HEK293 (cell line): ENCODE measurements around the gene SLC22A8.

ENCODE experiments used
- CTCF ChIA-PET: fragments of 350-600 bp; formaldehyde crosslinking; extraction: SDS; loops from one replicate; lab custom pipeline; 2021; ENCODE audit warnings: antibody characterized with exemption; lab: Yijun Ruan, JAX
- POLR2A ChIA-PET: fragments of 300-600 bp; formaldehyde crosslinking; extraction: SDS; loops from one replicate; lab custom pipeline; 2020; ENCODE audit warnings: antibody characterized with exemption, inconsistent platforms; lab: Yijun Ruan, JAX
- H3K27ac ChIP-seq: fragments of 200-500 bp; sonication (Bioruptor generic); 2 replicates; pipeline ENCODE4 v1.5.1; 2014; ENCODE audit warnings: low read depth, low read length, control low read depth, inconsistent platforms; ENCODE audit errors: extremely low read depth
- H3K36me3 ChIP-seq, 2 experiments: fragments of 200-500 bp in 1 of 2; sonication (Bioruptor generic) in 1 of 2; 1 replicate in 1 of 2; 2 replicates in 1 of 2; pipeline ENCODE4 v1.5.1; 2014 to 2017; ENCODE audit warnings: inconsistent platforms in 2 of 2, low read length in 2 of 2; ENCODE audit not compliant: control insufficient read depth in 2 of 2, insufficient read depth in 1 of 2
- H3K4me1 ChIP-seq: fragments of 200-500 bp; sonication (Bioruptor generic); 2 replicates; pipeline ENCODE4 v1.5.1; 2014; ENCODE audit warnings: mild to moderate bottlenecking, low read length, inconsistent platforms; ENCODE audit not compliant: control insufficient read depth, insufficient read depth
- H3K4me3 ChIP-seq: 2 replicates; pipeline ENCODE4 v1.5.1; 2011; ENCODE audit warnings: low read depth, mild to moderate bottlenecking, control low read depth, low read length, moderate library complexity
- H3K9me3 ChIP-seq: fragments of 200-500 bp; sonication (Bioruptor generic); 2 replicates; pipeline ENCODE4 v1.5.1; 2014; ENCODE audit warnings: low read depth, low read length, inconsistent platforms; ENCODE audit not compliant: control insufficient read depth, insufficient read depth
- GLIS1 ChIP-seq: fragments of 450-650 bp; formaldehyde crosslinking; IDR thresholded peaks from 2 replicates; pipeline ENCODE4 v1.5.1; 2016; ENCODE audit warnings: missing biosample characterization, missing genetic modification characterization
- KLF10 ChIP-seq: fragments of 450-650 bp; IDR thresholded peaks from 2 replicates; pipeline ENCODE4 v1.5.1; 2018; ENCODE audit warnings: missing biosample characterization, mild to moderate bottlenecking, missing genetic modification characterization
- KLF7 ChIP-seq: fragments of 450-650 bp; formaldehyde crosslinking; IDR thresholded peaks from 2 replicates; pipeline ENCODE4 v1.5.1; 2016; ENCODE audit warnings: missing biosample characterization, missing genetic modification characterization, borderline replicate concordance
- PRDM1 ChIP-seq: fragments of 450-650 bp; formaldehyde crosslinking; IDR thresholded peaks from 2 replicates; pipeline ENCODE4; 2016; ENCODE audit warnings: missing biosample characterization, missing genetic modification characterization
- SETDB1 ChIP-seq: IDR thresholded peaks from one replicate; pipeline ENCODE4 v1.6.1; 2017; ENCODE audit warnings: mild to moderate bottlenecking, low read length, moderate library complexity, mixed read lengths; ENCODE audit not compliant: insufficient read length
- SP3 ChIP-seq: fragments of 450-650 bp; formaldehyde crosslinking; IDR thresholded peaks from 2 replicates; pipeline ENCODE4 v1.5.1; 2016; ENCODE audit warnings: missing biosample characterization, missing genetic modification characterization
- YY2 ChIP-seq: fragments of 450-650 bp; formaldehyde crosslinking; IDR thresholded peaks from 2 replicates; pipeline ENCODE4 v1.5.1; 2016; ENCODE audit warnings: missing biosample characterization, missing genetic modification characterization
- ZBTB17 ChIP-seq: fragments of 450-650 bp; formaldehyde crosslinking; IDR thresholded peaks from 2 replicates; pipeline ENCODE4 v1.5.1; 2016; ENCODE audit warnings: missing biosample characterization, missing genetic modification characterization
- ZNF112 ChIP-seq: fragments of 450-650 bp; formaldehyde crosslinking; IDR thresholded peaks from 2 replicates; pipeline ENCODE4 v1.5.0; 2017; ENCODE audit warnings: missing biosample characterization, missing genetic modification characterization
- ZNF174 ChIP-seq: fragments of 450-650 bp; formaldehyde crosslinking; IDR thresholded peaks from 2 replicates; pipeline ENCODE4 v1.5.0; 2017; ENCODE audit warnings: missing biosample characterization, mild to moderate bottlenecking, missing genetic modification characterization
- ZNF2 ChIP-seq: fragments of 450-650 bp; formaldehyde crosslinking; IDR thresholded peaks from 2 replicates; pipeline ENCODE4 v1.5.1; 2016; ENCODE audit warnings: missing biosample characterization, missing genetic modification characterization
- ZNF214 ChIP-seq: fragments of 450-650 bp; formaldehyde crosslinking; IDR thresholded peaks from 2 replicates; pipeline ENCODE4 v1.5.1; 2017; ENCODE audit warnings: missing biosample characterization, mild to moderate bottlenecking, missing genetic modification characterization, borderline replicate concordance
- ZNF223 ChIP-seq: fragments of 450-650 bp; formaldehyde crosslinking; IDR thresholded peaks from 2 replicates; pipeline ENCODE4 v1.5.1; 2016; ENCODE audit warnings: missing biosample characterization, missing genetic modification characterization
- ZNF239 ChIP-seq: fragments of 450-650 bp; formaldehyde crosslinking; IDR thresholded peaks from 2 replicates; pipeline ENCODE4 v1.5.1; 2016; ENCODE audit warnings: missing biosample characterization, missing genetic modification characterization
- ZNF362 ChIP-seq: fragments of 450-650 bp; formaldehyde crosslinking; IDR thresholded peaks from 2 replicates; pipeline ENCODE4 v1.5.1; 2016; ENCODE audit warnings: missing biosample characterization, missing genetic modification characterization
- ZNF416 ChIP-seq: fragments of 450-650 bp; formaldehyde crosslinking; IDR thresholded peaks from 2 replicates; pipeline ENCODE4 v1.5.1; 2016; ENCODE audit warnings: missing biosample characterization, missing genetic modification characterization
- ZNF433 ChIP-seq: fragments of 450-650 bp; formaldehyde crosslinking; IDR thresholded peaks from 2 replicates; pipeline ENCODE4 v1.5.1; 2016; ENCODE audit warnings: missing biosample characterization, missing genetic modification characterization, low read depth
- ZNF501 ChIP-seq: fragments of 450-650 bp; formaldehyde crosslinking; IDR thresholded peaks from 2 replicates; pipeline ENCODE4 v1.5.1; 2016; ENCODE audit warnings: missing biosample characterization, missing genetic modification characterization
- ZNF510 ChIP-seq: fragments of 450-650 bp; formaldehyde crosslinking; IDR thresholded peaks from 2 replicates; pipeline ENCODE4 v1.5.1; 2018; ENCODE audit warnings: mild to moderate bottlenecking, missing genetic modification characterization, missing biosample characterization; ENCODE audit not compliant: insufficient replicate concordance
- ZNF521 ChIP-seq: fragments of 450-650 bp; formaldehyde crosslinking; IDR thresholded peaks from 2 replicates; pipeline ENCODE4 v1.5.1; 2017; ENCODE audit warnings: missing biosample characterization, mild to moderate bottlenecking, missing genetic modification characterization
- ZNF530 ChIP-seq: fragments of 450-650 bp; formaldehyde crosslinking; IDR thresholded peaks from 2 replicates; pipeline ENCODE4 v1.5.1; 2016; ENCODE audit warnings: low read depth, missing biosample characterization, missing genetic modification characterization
- ZNF558 ChIP-seq: fragments of 450-650 bp; formaldehyde crosslinking; IDR thresholded peaks from 2 replicates; pipeline ENCODE4 v1.5.1; 2016; ENCODE audit warnings: missing biosample characterization, missing genetic modification characterization
- ZNF707 ChIP-seq: fragments of 450-650 bp; formaldehyde crosslinking; IDR thresholded peaks from 2 replicates; pipeline ENCODE4 v1.5.1; 2016; ENCODE audit warnings: missing biosample characterization, missing genetic modification characterization
- ZNF768 ChIP-seq: fragments of 450-650 bp; formaldehyde crosslinking; IDR thresholded peaks from 2 replicates; pipeline ENCODE4 v1.5.1; 2018; ENCODE audit warnings: missing biosample characterization, mild to moderate bottlenecking, missing genetic modification characterization
- TF ChIP-seq, protein P1 (sequence below): fragments of 450-650 bp; formaldehyde crosslinking; optimal IDR thresholded peaks from 2 replicates; pipeline ENCODE3; 2016; ENCODE audit warnings: missing biosample characterization, mild to moderate bottlenecking, missing genetic modification characterization
- TF ChIP-seq, protein P2 (sequence below): fragments of 450-650 bp; formaldehyde crosslinking; conservative IDR thresholded peaks from 2 replicates; pipeline ENCODE4 v1.5.1; 2016; ENCODE audit warnings: low read depth, missing biosample characterization, missing genetic modification characterization

Gene SLC22A8

DNA sequence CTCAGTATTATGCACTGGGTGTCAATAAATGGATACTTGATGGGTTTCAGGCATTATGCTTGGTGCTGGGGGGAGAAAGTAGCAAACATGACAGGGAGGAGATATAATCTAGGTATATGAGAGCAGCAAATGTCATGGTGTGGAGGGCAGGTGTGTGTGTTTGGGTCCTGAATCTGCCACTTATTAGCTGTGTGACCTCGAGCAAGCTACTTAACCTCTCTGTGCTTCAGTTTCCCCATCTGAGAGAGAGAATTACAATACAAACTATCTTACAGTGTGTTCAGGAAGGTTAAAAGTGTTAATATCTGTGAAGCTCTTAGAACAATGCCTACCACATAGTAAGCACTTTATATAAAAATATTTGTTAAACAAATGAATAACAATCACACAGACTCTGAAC is 2.8 kb downstream of the SLC22A8 start:
- Histone ChIP-seq H3K4me3 (no peak overlapping the region), H3K36me3 (no peaks in the 10 kb centered on the region), H3K27ac (no peak overlapping the region), H3K4me1 (no peaks in the 10 kb centered on the region; the same call in 1 of the 2 replicates), H3K9me3 (no peaks in the 10 kb centered on the region)
- POLR2A ChIA-PET = no interaction called here
- CTCF ChIA-PET = interaction anchor here (1.1 to 3.7 kb wide), 3 partner anchors 10 to 107 kb away, joined by 6 to 18 read pairs (median 13); no protein-coding TSS in a partner anchor
- no peak for TF ChIP-seq ZNF416 (tag by site-specific recombination)
- no peak for TF ChIP-seq GLIS1 (tag by site-specific recombination)
- TF ChIP-seq ZNF768 (tag by site-specific recombination) = 0 out of 2 replicates have a peak, but pooled peaks have one; percentile 47

DNA sequence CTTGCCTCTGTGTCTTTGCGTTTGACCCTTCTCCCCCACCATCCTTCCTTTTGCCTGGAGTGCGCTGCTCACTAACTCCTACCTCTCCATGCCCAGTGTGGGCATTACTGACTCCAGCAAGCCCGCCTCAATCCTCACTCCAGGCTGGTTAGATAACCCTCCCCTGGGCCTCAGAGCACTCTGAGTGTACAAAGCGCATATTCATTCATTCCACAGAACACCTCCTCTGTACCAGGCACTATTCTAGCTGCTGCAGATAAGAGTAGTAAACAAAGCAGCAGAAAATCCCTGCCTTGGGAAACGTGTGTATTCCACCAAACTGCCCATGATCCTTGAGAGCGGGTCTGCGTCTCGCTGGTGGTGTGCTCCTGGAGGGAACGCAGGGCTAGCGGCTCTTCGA is 3.2 kb downstream of the SLC22A8 start:
- Histone ChIP-seq H3K4me3 (no peak overlapping the region), H3K36me3 (no peaks in the 10 kb centered on the region), H3K9me3 (no peaks in the 10 kb centered on the region), H3K27ac (no peak overlapping the region), H3K4me1 (no peaks in the 10 kb centered on the region; the same call in 1 of the 2 replicates)
- POLR2A ChIA-PET = no interaction called here
- CTCF ChIA-PET = interaction anchor here (1.1 to 3.7 kb wide), 3 partner anchors 10 to 106 kb away, joined by 6 to 18 read pairs (median 13); no protein-coding TSS in a partner anchor
- TF ChIP-seq ZNF174 (tag by site-specific recombination) (no peak), ZNF239 (tag by site-specific recombination) (no peak), ZNF558 (tag by site-specific recombination) (no peak), SETDB1 (no peak), ZBTB17 (tag by site-specific recombination) (no peak), ZNF112 (tag by site-specific recombination) (no peak), SP3 (tag by site-specific recombination) (no peak), ZNF433 (tag by site-specific recombination) (no peak), ZNF214 (no peak), ZNF362 (no peak), KLF7 (tag by site-specific recombination) (no peak), ZNF521 (tag by site-specific recombination) (no peak), ZNF707 (no peak), KLF10 (tag by site-specific recombination) (no peak), ZNF223 (no peak), PRDM1 (tag by site-specific recombination) (no peak)

GRCh38 chr11:63010934-63011439 is 4.7 kb downstream of the SLC22A8 start:
- H3K27ac ChIP-seq = no peak overlapping the region
- H3K4me3 ChIP-seq = no peak overlapping the region
- no peaks in the 10 kb centered on the region for H3K36me3 ChIP-seq
- ChIA-PET POLR2A (no interaction called here), CTCF (interaction anchor here (2.1 to 3.5 kb wide), 3 partner anchors 13 to 105 kb away, joined by 7 to 21 read pairs (median 13); no protein-coding TSS in a partner anchor)
- no peaks in the 10 kb centered on the region for H3K4me1 ChIP-seq
- H3K9me3 ChIP-seq = no peaks in the 10 kb centered on the region
- TF ChIP-seq, protein P1, sequence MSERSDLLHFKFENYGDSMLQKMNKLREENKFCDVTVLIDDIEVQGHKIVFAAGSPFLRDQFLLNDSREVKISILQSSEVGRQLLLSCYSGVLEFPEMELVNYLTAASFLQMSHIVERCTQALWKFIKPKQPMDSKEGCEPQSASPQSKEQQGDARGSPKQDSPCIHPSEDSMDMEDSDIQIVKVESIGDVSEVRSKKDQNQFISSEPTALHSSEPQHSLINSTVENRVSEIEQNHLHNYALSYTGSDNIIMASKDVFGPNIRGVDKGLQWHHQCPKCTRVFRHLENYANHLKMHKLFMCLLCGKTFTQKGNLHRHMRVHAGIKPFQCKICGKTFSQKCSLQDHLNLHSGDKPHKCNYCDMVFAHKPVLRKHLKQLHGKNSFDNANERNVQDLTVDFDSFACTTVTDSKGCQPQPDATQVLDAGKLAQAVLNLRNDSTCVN (tag by site-specific recombination) = no peak
- TF ChIP-seq ZNF2 (tag by site-specific recombination) (no peak), ZNF510 (tag by site-specific recombination) (no peak), YY2 (tag by site-specific recombination) (no peak), ZNF521 (tag by site-specific recombination) (no peak), ZNF501 (tag by site-specific recombination) (no peak), ZNF530 (no peak)
- TF ChIP-seq, protein P2, sequence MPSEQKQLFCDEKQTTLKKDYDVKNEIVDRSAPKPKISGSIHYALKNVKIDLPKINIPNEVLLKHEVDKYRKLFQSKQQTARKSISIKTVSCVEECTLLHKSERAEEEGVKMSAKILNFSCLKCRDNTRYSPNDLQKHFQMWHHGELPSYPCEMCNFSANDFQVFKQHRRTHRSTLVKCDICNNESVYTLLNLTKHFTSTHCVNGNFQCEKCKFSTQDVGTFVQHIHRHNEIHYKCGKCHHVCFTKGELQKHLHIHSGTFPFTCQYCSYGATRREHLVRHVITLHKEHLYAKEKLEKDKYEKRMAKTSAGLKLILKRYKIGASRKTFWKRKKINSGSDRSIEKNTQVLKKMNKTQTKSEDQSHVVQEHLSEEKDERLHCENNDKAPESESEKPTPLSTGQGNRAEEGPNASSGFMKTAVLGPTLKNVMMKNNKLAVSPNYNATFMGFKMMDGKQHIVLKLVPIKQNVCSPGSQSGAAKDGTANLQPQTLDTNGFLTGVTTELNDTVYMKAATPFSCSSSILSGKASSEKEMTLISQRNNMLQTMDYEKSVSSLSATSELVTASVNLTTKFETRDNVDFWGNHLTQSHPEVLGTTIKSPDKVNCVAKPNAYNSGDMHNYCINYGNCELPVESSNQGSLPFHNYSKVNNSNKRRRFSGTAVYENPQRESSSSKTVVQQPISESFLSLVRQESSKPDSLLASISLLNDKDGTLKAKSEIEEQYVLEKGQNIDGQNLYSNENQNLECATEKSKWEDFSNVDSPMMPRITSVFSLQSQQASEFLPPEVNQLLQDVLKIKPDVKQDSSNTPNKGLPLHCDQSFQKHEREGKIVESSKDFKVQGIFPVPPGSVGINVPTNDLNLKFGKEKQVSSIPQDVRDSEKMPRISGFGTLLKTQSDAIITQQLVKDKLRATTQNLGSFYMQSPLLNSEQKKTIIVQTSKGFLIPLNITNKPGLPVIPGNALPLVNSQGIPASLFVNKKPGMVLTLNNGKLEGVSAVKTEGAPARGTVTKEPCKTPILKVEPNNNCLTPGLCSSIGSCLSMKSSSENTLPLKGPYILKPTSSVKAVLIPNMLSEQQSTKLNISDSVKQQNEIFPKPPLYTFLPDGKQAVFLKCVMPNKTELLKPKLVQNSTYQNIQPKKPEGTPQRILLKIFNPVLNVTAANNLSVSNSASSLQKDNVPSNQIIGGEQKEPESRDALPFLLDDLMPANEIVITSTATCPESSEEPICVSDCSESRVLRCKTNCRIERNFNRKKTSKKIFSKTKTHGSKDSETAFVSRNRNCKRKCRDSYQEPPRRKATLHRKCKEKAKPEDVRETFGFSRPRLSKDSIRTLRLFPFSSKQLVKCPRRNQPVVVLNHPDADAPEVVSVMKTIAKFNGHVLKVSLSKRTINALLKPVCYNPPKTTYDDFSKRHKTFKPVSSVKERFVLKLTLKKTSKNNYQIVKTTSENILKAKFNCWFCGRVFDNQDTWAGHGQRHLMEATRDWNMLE = no peak
